ENCODE measurements around the gene USP6NL.
"Not testable (repeated sequence)": the region's sequence is repeated elsewhere in the genome, so short reads cannot be mapped to it uniquely, and the experiment has no call there.

Gene USP6NL

GRCh38 chr10:11444155-11444530, 167.3 kb downstream of the USP6NL start:
- DNase-seq (ENCODE audit: low read depth): no peak

GRCh38 chr10:11443468-11444154, 167.8 kb downstream of the USP6NL start:
- no peak for DNase-seq (ENCODE audit: low read depth)

- no peak for DNase-seq (ENCODE audit: low read depth)
Observed at GRCh38 chr10:11442001-11442773, 169.3 kb downstream of the USP6NL start.

GRCh38 chr10:11441151-11441535, 170.3 kb downstream of the USP6NL start:
- no peak for DNase-seq (ENCODE audit: low read depth)

GRCh38 chr10:11440250-11441150, 170.9 kb downstream of the USP6NL start:
- no peak for DNase-seq (ENCODE audit: low read depth)

- no peak for DNase-seq (ENCODE audit: low read depth)
Observed at GRCh38 chr10:11439523-11440053, 171.9 kb downstream of the USP6NL start.

- no peak for DNase-seq (ENCODE audit: low read depth)
Observed at GRCh38 chr10:11437391-11438142, 173.9 kb downstream of the USP6NL start.

- DNase-seq (ENCODE audit: low read depth): not testable (repeated sequence)
Observed at GRCh38 chr10:11436445-11436844, 175.0 kb downstream of the USP6NL start.

GRCh38 chr10:11435581-11435981, 175.9 kb downstream of the USP6NL start:
- no peak for DNase-seq (ENCODE audit: low read depth)

GRCh38 chr10:11434324-11434723, 177.1 kb downstream of the USP6NL start:
- DNase-seq (ENCODE audit: low read depth): no peak

GRCh38 chr10:11433657-11434056, 177.8 kb downstream of the USP6NL start:
- DNase-seq (ENCODE audit: low read depth): no peak

GRCh38 chr10:11431216-11431555, 180.3 kb downstream of the USP6NL start:
- DNase-seq (ENCODE audit: low read depth): no peak

- DNase-seq (ENCODE audit: low read depth): no peak
Observed at GRCh38 chr10:11430421-11431215, 180.8 kb downstream of the USP6NL start.

- no peak for DNase-seq (ENCODE audit: low read depth)
Observed at GRCh38 chr10:11429439-11430052, 181.9 kb downstream of the USP6NL start.

GRCh38 chr10:11425676-11426075, 185.8 kb downstream of the USP6NL start:
- DNase-seq (ENCODE audit: low read depth): no peak

- DNase-seq (ENCODE audit: low read depth): peak; percentile 2
Observed at GRCh38 chr10:11425296-11425610, 186.2 kb downstream of the USP6NL start.

GRCh38 chr10:11424456-11425295, 186.8 kb downstream of the USP6NL start:
- DNase-seq (ENCODE audit: low read depth): peak; percentile 13

GRCh38 chr10:11416974-11417373, 194.5 kb downstream of the USP6NL start:
- no peak for DNase-seq (ENCODE audit: low read depth)

GRCh38 chr10:11415095-11415494, 196.4 kb downstream of the USP6NL start:
- no peak for DNase-seq (ENCODE audit: low read depth)
